Chondrocyte (in vitro differentiated cells): ENCODE results near the gene DHRS13. TPM values are rescaled to one million over a fixed set of nuclear protein-coding genes. Genes with fewer than 3 reads are reported as not detected.
A peak's percentile ranks its signal among the peaks of the same experiment; 100 is the strongest.

Experiments used
- DNase-seq: peaks from one replicate; pipeline ENCODE4 v3.0.0; 2021; ENCODE audit warnings: mixed read lengths, low spot score
- H3K27ac Mint-ChIP-seq: one replicate; pipeline ENCODE4 v1.8.0; 2021; ENCODE audit warnings: mild to moderate bottlenecking, moderate library complexity, mixed read lengths; ENCODE audit not compliant: unreplicated experiment
- H3K27me3 Mint-ChIP-seq: 2 replicates; pipeline ENCODE4 v1.8.0; 2021; ENCODE audit warnings: low read depth, mixed read lengths
- H3K36me3 Mint-ChIP-seq: 2 replicates; pipeline ENCODE4 v1.8.0; 2021; ENCODE audit warnings: low read depth, mixed read lengths
- H3K4me1 Mint-ChIP-seq: 2 replicates; pipeline ENCODE4 v1.8.0; 2021; ENCODE audit warnings: low read depth, mild to moderate bottlenecking, mixed read lengths
- H3K4me3 Mint-ChIP-seq: one replicate; pipeline ENCODE4 v1.8.0; 2021; ENCODE audit warnings: mild to moderate bottlenecking, moderate library complexity, mixed read lengths; ENCODE audit not compliant: unreplicated experiment
- H3K9me3 Mint-ChIP-seq: 2 replicates; pipeline ENCODE4 v1.8.0; 2021; ENCODE audit warnings: low read depth, mixed read lengths
- CTCF ChIP-seq: fragments of 200-600 bp; sonication (generic); IDR thresholded peaks from 2 replicates; pipeline ENCODE4 v1.5.0; 2021; ENCODE audit warnings: antibody characterized with exemption, mild to moderate bottlenecking, moderate library complexity
- total RNA-seq: library from RNA; stranded (reverse); gene quantifications from 3 replicates; pipeline ENCODE4 v1.2.1, GENCODE V29; 2021

DHRS13 gene
- total RNA-seq, 1 donor from 2014 or later: 5.8 TPM

- Mint-ChIP-seq H3K4me3 (no peak overlapping the region), H3K36me3 (no peaks in the 10 kb centered on the region), H3K27me3 (no peaks in the 10 kb centered on the region), H3K27ac (no peak overlapping the region), H3K4me1 (peaks cover 55% of the 10 kb centered on the region), H3K9me3 (no peaks in the 10 kb centered on the region)
- DNase-seq: no peak
- no peak for TF ChIP-seq CTCF
Measured at GRCh38 chr17:28892024-28892423, 10.9 kb downstream of the DHRS13 start.

- Mint-ChIP-seq H3K9me3 (no peaks in the 10 kb centered on the region), H3K4me3 (no peak overlapping the region), H3K27ac (peak overlapping the region; percentile 86), H3K36me3 (no peaks in the 10 kb centered on the region), H3K4me1 (peaks cover 48% of the 10 kb centered on the region), H3K27me3 (no peaks in the 10 kb centered on the region)
- no peak for TF ChIP-seq CTCF
- DNase-seq: no peak
Measured at GRCh38 chr17:28891201-28891600, 11.7 kb downstream of the DHRS13 start.

GRCh38 chr17:28889996-28890395 lies 12.9 kb downstream of the DHRS13 start:
- H3K27me3 Mint-ChIP-seq: no peaks in the 10 kb centered on the region
- H3K4me3 Mint-ChIP-seq: no peak overlapping the region
- no peak for DNase-seq

GRCh38 chr17:28888832-28889231 lies 14.0 kb downstream of the DHRS13 start:
- no peak for DNase-seq
- peaks cover 39% of the 10 kb centered on the region for H3K4me1 Mint-ChIP-seq
- H3K27ac Mint-ChIP-seq: no peak overlapping the region
- no peak for TF ChIP-seq CTCF
- H3K27me3 Mint-ChIP-seq: no peaks in the 10 kb centered on the region
- H3K9me3 Mint-ChIP-seq: no peaks in the 10 kb centered on the region
- H3K36me3 Mint-ChIP-seq: peaks cover 4% of the 10 kb centered on the region
- no peak overlapping the region for H3K4me3 Mint-ChIP-seq

More at GRCh38 chr17:28889996-28890395, 12.9 kb downstream of the DHRS13 start:
- peaks cover 4% of the 10 kb centered on the region for H3K36me3 Mint-ChIP-seq
- H3K4me1 Mint-ChIP-seq: peaks cover 41% of the 10 kb centered on the region
- H3K27ac Mint-ChIP-seq: peak overlapping the region; percentile 86
- H3K9me3 Mint-ChIP-seq: no peaks in the 10 kb centered on the region
- no peak for TF ChIP-seq CTCF

GRCh38 chr17:28887871-28888471 lies 14.9 kb downstream of the DHRS13 start:
- H3K9me3 Mint-ChIP-seq: no peaks in the 10 kb centered on the region
- no peak overlapping the region for H3K27ac Mint-ChIP-seq
- peaks cover 4% of the 10 kb centered on the region for H3K36me3 Mint-ChIP-seq
- DNase-seq: no peak
- no peaks in the 10 kb centered on the region for H3K27me3 Mint-ChIP-seq
- H3K4me1 Mint-ChIP-seq: peaks cover 30% of the 10 kb centered on the region
- TF ChIP-seq CTCF: no peak
- no peak overlapping the region for H3K4me3 Mint-ChIP-seq
